Measurements from ENCODE around the gene ENDOV.

- TF ChIP-seq POLR2AphosphoS5 (IDR thresholded peaks at IDR 0.05) (no peak), POLR2A (IDR thresholded peaks at IDR 0.05) (no peak), EP300 (IDR thresholded peaks at IDR 0.05) (no peak)
- TF ChIP-seq, protein P1, sequence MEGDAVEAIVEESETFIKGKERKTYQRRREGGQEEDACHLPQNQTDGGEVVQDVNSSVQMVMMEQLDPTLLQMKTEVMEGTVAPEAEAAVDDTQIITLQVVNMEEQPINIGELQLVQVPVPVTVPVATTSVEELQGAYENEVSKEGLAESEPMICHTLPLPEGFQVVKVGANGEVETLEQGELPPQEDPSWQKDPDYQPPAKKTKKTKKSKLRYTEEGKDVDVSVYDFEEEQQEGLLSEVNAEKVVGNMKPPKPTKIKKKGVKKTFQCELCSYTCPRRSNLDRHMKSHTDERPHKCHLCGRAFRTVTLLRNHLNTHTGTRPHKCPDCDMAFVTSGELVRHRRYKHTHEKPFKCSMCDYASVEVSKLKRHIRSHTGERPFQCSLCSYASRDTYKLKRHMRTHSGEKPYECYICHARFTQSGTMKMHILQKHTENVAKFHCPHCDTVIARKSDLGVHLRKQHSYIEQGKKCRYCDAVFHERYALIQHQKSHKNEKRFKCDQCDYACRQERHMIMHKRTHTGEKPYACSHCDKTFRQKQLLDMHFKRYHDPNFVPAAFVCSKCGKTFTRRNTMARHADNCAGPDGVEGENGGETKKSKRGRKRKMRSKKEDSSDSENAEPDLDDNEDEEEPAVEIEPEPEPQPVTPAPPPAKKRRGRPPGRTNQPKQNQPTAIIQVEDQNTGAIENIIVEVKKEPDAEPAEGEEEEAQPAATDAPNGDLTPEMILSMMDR (IDR thresholded peaks at IDR 0.05): no peak
Measured at GRCh38 chr17:80386341-80386740, 28.6 kb upstream of the ENDOV start.

Data from stomach (tissue), 4 donors.